BJ (cell line): ENCODE data around the gene DARS2. TPM values are rescaled to one million over a fixed set of nuclear protein-coding genes. Genes with fewer than 3 reads are reported as not detected.

ENCODE experiments used
- CTCF ChIA-PET: fragments of 350-600 bp; formaldehyde crosslinking; extraction: SDS; loops from one replicate; lab custom pipeline; 2021; ENCODE audit warnings: antibody characterized with exemption, inconsistent platforms; lab: Yijun Ruan, JAX
- POLR2A ChIA-PET: fragments of 300-600 bp; sonication (Branson Sonifier 250); formaldehyde crosslinking; extraction: SDS; loops from one replicate; lab custom pipeline; 2021; ENCODE audit warnings: antibody characterized with exemption; lab: Charles Lee
- DNase-seq: peaks from one replicate; pipeline ENCODE4 v3.0.0-alpha.2; 2011; ENCODE audit warnings: low read depth
- H3K27me3 ChIP-seq: 2 replicates; pipeline ENCODE4 v1.6.0; 2011; ENCODE audit warnings: low read length; ENCODE audit not compliant: control insufficient read depth, insufficient read depth
- H3K36me3 ChIP-seq: 2 replicates; pipeline ENCODE4 v1.5.1; 2011; ENCODE audit warnings: low read length; ENCODE audit not compliant: control insufficient read depth, insufficient read depth
- H3K4me3 ChIP-seq: 2 replicates; pipeline ENCODE4 v1.5.1; 2011; ENCODE audit warnings: low read depth, mild to moderate bottlenecking, control low read depth, low read length
- polyA plus RNA-seq: library from polyadenylated mRNA; depleted of rRNA; stranded (reverse); fragments of >200 nt; gene quantifications from 2 replicates; pipeline ENCODE4 v1.2.3, GENCODE V29; 2011
- TF ChIP-seq, protein P1 (sequence below): IDR thresholded peaks from 2 replicates; pipeline ENCODE4 v1.5.1; 2011; ENCODE audit warnings: low read depth, mild to moderate bottlenecking, control low read depth, inconsistent platforms, low read length, moderate library complexity; ENCODE audit not compliant: insufficient read depth

Gene DARS2
- polyA plus RNA-seq, 1 experiment = 15.8 TPM

DNA sequence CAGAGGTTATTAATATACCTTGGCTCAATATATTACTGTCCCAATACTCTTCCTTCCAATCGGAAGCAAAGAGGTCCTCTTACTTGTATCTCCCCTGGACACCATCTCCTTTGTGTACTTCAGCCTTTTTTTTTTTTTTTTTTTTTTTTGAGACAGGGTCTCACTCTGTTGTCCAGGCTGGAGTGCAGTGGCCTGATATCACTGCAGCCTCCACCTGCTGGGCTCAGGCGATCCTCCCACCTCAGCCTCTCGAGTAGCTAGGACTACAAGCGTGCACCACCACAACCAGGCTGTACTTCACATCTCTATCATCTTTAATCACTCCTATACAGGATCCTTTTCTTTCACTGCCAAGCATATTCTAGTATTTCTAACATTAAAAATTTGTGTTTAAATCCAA, 2.8 kb upstream of the DARS2 start:
- no peaks in the 10 kb centered on the region for H3K36me3 ChIP-seq
- CTCF ChIA-PET = no interaction called here

DNA sequence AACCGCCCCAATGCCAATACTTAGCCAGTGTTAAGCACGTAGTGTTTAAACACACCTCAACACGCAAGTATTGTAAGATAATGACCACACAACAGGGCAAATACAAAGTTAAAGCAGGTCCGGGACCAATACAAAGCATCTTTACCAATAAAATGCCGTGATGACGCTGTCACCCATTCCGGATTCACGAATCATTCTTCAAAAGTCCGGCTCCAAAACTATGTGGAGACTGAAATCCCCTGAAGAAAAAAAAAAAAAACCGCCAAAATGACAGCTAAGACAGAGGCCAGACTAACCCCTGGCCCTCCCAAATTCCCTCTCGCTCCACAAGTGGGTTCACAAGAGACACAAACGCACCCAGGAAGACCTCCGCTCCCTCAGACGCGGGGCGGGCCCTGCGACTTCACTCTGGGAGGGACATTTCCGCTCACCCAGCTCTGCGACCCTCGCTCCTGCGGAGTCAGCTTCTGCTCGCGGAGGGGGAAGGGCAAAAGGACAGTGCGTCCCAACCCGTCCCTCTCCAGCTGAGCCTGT, 625 bp upstream of the DARS2 start:
- POLR2A ChIA-PET = no interaction called here
- CTCF ChIA-PET = interaction anchor here (1.2 to 2.2 kb wide), 4 partner anchors 395 to 1081 kb away, joined by 4 to 10 read pairs (median 6); no protein-coding TSS in a partner anchor
- TF ChIP-seq, protein P1, sequence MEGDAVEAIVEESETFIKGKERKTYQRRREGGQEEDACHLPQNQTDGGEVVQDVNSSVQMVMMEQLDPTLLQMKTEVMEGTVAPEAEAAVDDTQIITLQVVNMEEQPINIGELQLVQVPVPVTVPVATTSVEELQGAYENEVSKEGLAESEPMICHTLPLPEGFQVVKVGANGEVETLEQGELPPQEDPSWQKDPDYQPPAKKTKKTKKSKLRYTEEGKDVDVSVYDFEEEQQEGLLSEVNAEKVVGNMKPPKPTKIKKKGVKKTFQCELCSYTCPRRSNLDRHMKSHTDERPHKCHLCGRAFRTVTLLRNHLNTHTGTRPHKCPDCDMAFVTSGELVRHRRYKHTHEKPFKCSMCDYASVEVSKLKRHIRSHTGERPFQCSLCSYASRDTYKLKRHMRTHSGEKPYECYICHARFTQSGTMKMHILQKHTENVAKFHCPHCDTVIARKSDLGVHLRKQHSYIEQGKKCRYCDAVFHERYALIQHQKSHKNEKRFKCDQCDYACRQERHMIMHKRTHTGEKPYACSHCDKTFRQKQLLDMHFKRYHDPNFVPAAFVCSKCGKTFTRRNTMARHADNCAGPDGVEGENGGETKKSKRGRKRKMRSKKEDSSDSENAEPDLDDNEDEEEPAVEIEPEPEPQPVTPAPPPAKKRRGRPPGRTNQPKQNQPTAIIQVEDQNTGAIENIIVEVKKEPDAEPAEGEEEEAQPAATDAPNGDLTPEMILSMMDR = no peak
- Histone ChIP-seq H3K4me3 (peak overlapping the region; percentile 82), H3K36me3 (no peaks in the 10 kb centered on the region), H3K27me3 (no peaks in the 10 kb centered on the region)
- DNase-seq = no peak

More for the DNA sequence above, 2.8 kb upstream of the DARS2 start:
- H3K4me3 ChIP-seq = no peak overlapping the region
- POLR2A ChIA-PET = interaction anchor here (0.6 kb wide), 1 partner anchor 9 kb away, joined by 5 read pairs; no protein-coding TSS in a partner anchor
- no peak for DNase-seq
- no peaks in the 10 kb centered on the region for H3K27me3 ChIP-seq
- TF ChIP-seq, protein P1 = no peak

DNA sequence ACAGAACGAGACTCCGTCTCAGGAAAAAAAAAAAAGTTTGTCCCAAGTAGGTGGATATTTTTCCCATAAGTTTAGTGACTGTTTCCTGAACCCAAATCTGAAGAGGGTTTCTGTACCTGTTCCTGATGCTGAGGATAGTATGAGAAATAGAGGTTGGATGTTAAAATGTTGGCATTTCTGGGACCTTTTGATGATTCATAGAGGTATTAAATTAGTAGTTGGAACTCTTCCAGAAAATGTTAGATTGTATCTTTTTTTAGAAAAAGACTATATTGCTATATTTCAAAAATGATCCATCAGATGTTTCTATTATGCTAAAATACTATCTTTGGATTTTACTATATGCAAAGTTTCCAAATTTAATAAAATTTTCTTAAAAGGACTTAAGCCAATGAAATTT, 3.1 kb downstream of the DARS2 start:
- POLR2A ChIA-PET = no interaction called here
- no peak for DNase-seq
- TF ChIP-seq, protein P1 = no peak
- CTCF ChIA-PET = no interaction called here
- no peak overlapping the region for H3K4me3 ChIP-seq
- no peaks in the 10 kb centered on the region for H3K27me3 ChIP-seq
- H3K36me3 ChIP-seq = peaks cover 2% of the 10 kb centered on the region; the same call in 1 of the 2 replicates

DNA sequence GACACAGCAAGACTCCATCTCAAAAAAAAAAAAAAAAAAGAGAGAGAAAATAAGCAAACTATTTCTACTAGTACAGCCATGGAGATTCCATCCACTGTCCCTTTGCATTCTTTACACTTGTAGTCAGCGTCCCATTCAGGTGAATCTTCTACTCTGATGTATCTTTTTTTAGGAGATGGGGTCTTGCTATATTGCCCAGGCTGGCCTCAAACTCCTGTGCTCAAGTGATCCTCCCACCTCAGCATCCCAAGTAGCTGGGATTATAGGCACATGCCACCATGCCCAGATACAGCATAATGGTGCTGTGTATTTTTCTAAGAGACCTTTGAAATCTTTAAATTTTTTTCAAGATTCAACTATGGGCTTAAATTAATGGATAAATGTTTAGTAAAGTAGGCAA, 8.3 kb downstream of the DARS2 start:
- Histone ChIP-seq H3K27me3 (no peaks in the 10 kb centered on the region), H3K36me3 (peaks cover 4% of the 10 kb centered on the region), H3K4me3 (no peak overlapping the region)
- ChIA-PET POLR2A (no interaction called here), CTCF (no interaction called here)
- TF ChIP-seq, protein P1 = no peak
- DNase-seq = no peak

DNA sequence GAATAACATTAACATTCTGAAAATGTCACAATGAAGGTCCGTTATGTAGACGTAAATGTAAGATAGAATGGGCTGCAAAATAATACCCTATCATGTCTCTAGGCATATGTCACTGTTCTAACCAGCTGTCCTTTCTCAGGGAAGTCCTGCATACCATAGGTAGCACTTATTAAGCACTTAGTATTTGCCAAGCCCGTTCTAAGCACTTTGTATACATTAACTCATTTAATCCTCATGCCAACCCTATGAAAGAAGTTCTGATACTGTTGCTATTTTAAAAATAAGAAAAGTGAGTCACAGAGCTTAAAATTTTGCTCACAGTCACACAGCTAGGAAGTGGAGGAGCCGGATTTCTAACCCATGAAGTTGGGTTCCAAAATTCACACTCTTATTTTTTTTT, 27.6 kb downstream of the DARS2 start:
- Histone ChIP-seq H3K27me3 (no peaks in the 10 kb centered on the region), H3K4me3 (no peak overlapping the region), H3K36me3 (no peaks in the 10 kb centered on the region)
- no peak for DNase-seq
- ChIA-PET CTCF (interaction anchor here (0.6 to 1.1 kb wide), 5 partner anchors 9 to 1108 kb away, joined by 3 to 5 read pairs (median 3); no protein-coding TSS in a partner anchor), POLR2A (interaction anchor here (0.7 kb wide), 1 partner anchor 9 kb away, joined by 3 read pairs; no protein-coding TSS in a partner anchor)
- TF ChIP-seq, protein P1 = no peak
